ENCODE results near the gene MARCO.
"Not testable (repeated sequence)": the region's sequence is repeated elsewhere in the genome, so short reads cannot be mapped to it uniquely, and the experiment has no call there.

GRCh38 chr2:118948266-118948665 lies 6.3 kb downstream of the MARCO start:
- TF ChIP-seq, protein P1, sequence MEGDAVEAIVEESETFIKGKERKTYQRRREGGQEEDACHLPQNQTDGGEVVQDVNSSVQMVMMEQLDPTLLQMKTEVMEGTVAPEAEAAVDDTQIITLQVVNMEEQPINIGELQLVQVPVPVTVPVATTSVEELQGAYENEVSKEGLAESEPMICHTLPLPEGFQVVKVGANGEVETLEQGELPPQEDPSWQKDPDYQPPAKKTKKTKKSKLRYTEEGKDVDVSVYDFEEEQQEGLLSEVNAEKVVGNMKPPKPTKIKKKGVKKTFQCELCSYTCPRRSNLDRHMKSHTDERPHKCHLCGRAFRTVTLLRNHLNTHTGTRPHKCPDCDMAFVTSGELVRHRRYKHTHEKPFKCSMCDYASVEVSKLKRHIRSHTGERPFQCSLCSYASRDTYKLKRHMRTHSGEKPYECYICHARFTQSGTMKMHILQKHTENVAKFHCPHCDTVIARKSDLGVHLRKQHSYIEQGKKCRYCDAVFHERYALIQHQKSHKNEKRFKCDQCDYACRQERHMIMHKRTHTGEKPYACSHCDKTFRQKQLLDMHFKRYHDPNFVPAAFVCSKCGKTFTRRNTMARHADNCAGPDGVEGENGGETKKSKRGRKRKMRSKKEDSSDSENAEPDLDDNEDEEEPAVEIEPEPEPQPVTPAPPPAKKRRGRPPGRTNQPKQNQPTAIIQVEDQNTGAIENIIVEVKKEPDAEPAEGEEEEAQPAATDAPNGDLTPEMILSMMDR (IDR thresholded peaks at IDR 0.05 in 2 of 3, conservative IDR thresholded peaks at IDR 0.05 in 1 of 3; ENCODE audit: control insufficient read depth in 2 of 3, extremely low read depth in 1 of 3, insufficient read depth in 1 of 3, low read depth in 3 of 3, low read length in 3 of 3), result not testable (repeated sequence)
- not testable (repeated sequence) for TF ChIP-seq E2F4 (IDR thresholded peaks at IDR 0.05; ENCODE audit: low read depth, low read length); MXI1 (IDR thresholded peaks at IDR 0.05; ENCODE audit: low read depth, low read length); RBBP5 (conservative IDR thresholded peaks at IDR 0.05); CBX3 (IDR thresholded peaks at IDR 0.05; ENCODE audit: borderline replicate concordance, low read depth)
